HG02938 (cell line): Measurements from ENCODE around the gene SFT2D3.

ENCODE experiments used
- ATAC-seq: cut with Tn5 transposase; IDR thresholded peaks from one replicate; pipeline ENCODE4 v1.9.1; 2021; ENCODE audit warnings: mild to moderate bottlenecking, moderate library complexity; ENCODE audit not compliant: unreplicated experiment

The SFT2D3 gene

GRCh38 chr2:127740665-127741288, 39.5 kb downstream of the SFT2D3 start:
- no peak for ATAC-seq

- ATAC-seq = peak; percentile 56
Measured at GRCh38 chr2:127743477-127744026, 42.3 kb downstream of the SFT2D3 start.

GRCh38 chr2:127747621-127748020, 46.3 kb downstream of the SFT2D3 start:
- ATAC-seq = no peak

GRCh38 chr2:127749537-127749936, 48.2 kb downstream of the SFT2D3 start:
- ATAC-seq = peak; percentile 100

GRCh38 chr2:127753374-127753773, 52.1 kb downstream of the SFT2D3 start:
- no peak for ATAC-seq

GRCh38 chr2:127754186-127754585, 52.9 kb downstream of the SFT2D3 start:
- ATAC-seq = no peak
